HG03575 (cell line): ENCODE data around the gene KLHL6.
"Not testable (repeated sequence)": the region's sequence is repeated elsewhere in the genome, so short reads cannot be mapped to it uniquely, and the experiment has no call there.

Experiments
- ATAC-seq: cut with Tn5 transposase; IDR thresholded peaks from one replicate; pipeline ENCODE4 v1.9.1; 2021; ENCODE audit not compliant: unreplicated experiment, insufficient number of reproducible peaks, low FRiP score; ENCODE audit errors: extremely low read depth

The KLHL6 gene

GRCh38 chr3:183572935-183573334 is 17.4 kb upstream of the KLHL6 start:
- no peak for ATAC-seq

- ATAC-seq: not testable (repeated sequence)
Measured at GRCh38 chr3:183570191-183570590, 14.7 kb upstream of the KLHL6 start.

GRCh38 chr3:183566880-183567279 is 11.4 kb upstream of the KLHL6 start:
- ATAC-seq: no peak

- ATAC-seq: no peak
Measured at GRCh38 chr3:183564046-183564445, 8.5 kb upstream of the KLHL6 start.

GRCh38 chr3:183563536-183563874 is 8.0 kb upstream of the KLHL6 start:
- ATAC-seq: no peak

- no peak for ATAC-seq
Measured at GRCh38 chr3:183560607-183561006, 5.1 kb upstream of the KLHL6 start.

GRCh38 chr3:183558495-183558894 is 3.0 kb upstream of the KLHL6 start:
- no peak for ATAC-seq

- ATAC-seq: no peak
Measured at GRCh38 chr3:183556722-183557121, 1.2 kb upstream of the KLHL6 start.

- no peak for ATAC-seq
Measured at GRCh38 chr3:183554377-183554776, 1.1 kb downstream of the KLHL6 start.

- no peak for ATAC-seq
Measured at GRCh38 chr3:183553334-183554026, 2.0 kb downstream of the KLHL6 start.

- no peak for ATAC-seq
Measured at GRCh38 chr3:183551930-183552329, 3.6 kb downstream of the KLHL6 start.

GRCh38 chr3:183548262-183548769 is 7.2 kb downstream of the KLHL6 start:
- ATAC-seq: no peak

- ATAC-seq: no peak
Measured at GRCh38 chr3:183546625-183547024, 8.9 kb downstream of the KLHL6 start.

GRCh38 chr3:183545708-183546107 is 9.8 kb downstream of the KLHL6 start:
- ATAC-seq: no peak

GRCh38 chr3:183542355-183542754 is 13.2 kb downstream of the KLHL6 start:
- no peak for ATAC-seq

- no peak for ATAC-seq
Measured at GRCh38 chr3:183541738-183542137, 13.8 kb downstream of the KLHL6 start.

GRCh38 chr3:183541235-183541655 is 14.3 kb downstream of the KLHL6 start:
- no peak for ATAC-seq

GRCh38 chr3:183540501-183541234 is 14.8 kb downstream of the KLHL6 start:
- ATAC-seq: no peak

GRCh38 chr3:183539811-183540210 is 15.7 kb downstream of the KLHL6 start:
- ATAC-seq: no peak

- ATAC-seq: no peak
Measured at GRCh38 chr3:183538486-183538885, 17.0 kb downstream of the KLHL6 start.
